BJ (cell line): ENCODE measurements around the gene IL17RC. TPM values are rescaled to one million over a fixed set of nuclear protein-coding genes. Genes with fewer than 3 reads are reported as not detected.
"Not testable (repeated sequence)": the region's sequence is repeated elsewhere in the genome, so short reads cannot be mapped to it uniquely, and the experiment has no call there.

Experiments used
- CTCF ChIA-PET: fragments of 350-600 bp; formaldehyde crosslinking; extraction: SDS; loops from one replicate; lab custom pipeline; 2021; ENCODE audit warnings: antibody characterized with exemption, inconsistent platforms; lab: Yijun Ruan, JAX
- POLR2A ChIA-PET: fragments of 300-600 bp; sonication (Branson Sonifier 250); formaldehyde crosslinking; extraction: SDS; loops from one replicate; lab custom pipeline; 2021; ENCODE audit warnings: antibody characterized with exemption; lab: Charles Lee
- DNase-seq: peaks from one replicate; pipeline ENCODE4 v3.0.0-alpha.2; 2011; ENCODE audit warnings: low read depth
- H3K27me3 ChIP-seq: 2 replicates; pipeline ENCODE4 v1.6.0; 2011; ENCODE audit warnings: low read length; ENCODE audit not compliant: control insufficient read depth, insufficient read depth
- H3K36me3 ChIP-seq: 2 replicates; pipeline ENCODE4 v1.5.1; 2011; ENCODE audit warnings: low read length; ENCODE audit not compliant: control insufficient read depth, insufficient read depth
- H3K4me3 ChIP-seq: 2 replicates; pipeline ENCODE4 v1.5.1; 2011; ENCODE audit warnings: low read depth, mild to moderate bottlenecking, control low read depth, low read length
- CTCF ChIP-seq: IDR thresholded peaks from 2 replicates; pipeline ENCODE4 v1.5.1; 2011; ENCODE audit warnings: low read depth, mild to moderate bottlenecking, control low read depth, inconsistent platforms, low read length, moderate library complexity; ENCODE audit not compliant: insufficient read depth
- polyA plus RNA-seq: library from polyadenylated mRNA; depleted of rRNA; stranded (reverse); fragments of >200 nt; gene quantifications from 2 replicates; pipeline ENCODE4 v1.2.3, GENCODE V29; 2011

The IL17RC gene
- polyA plus RNA-seq, 1 experiment: 28.1 TPM

GRCh38 chr3:9888540-9888939, 28.4 kb upstream of the IL17RC start:
- CTCF ChIA-PET: no interaction called here

GRCh38 chr3:9889405-9889804, 27.5 kb upstream of the IL17RC start:
- POLR2A ChIA-PET: no interaction called here
- Histone ChIP-seq H3K4me3 (no peak overlapping the region), H3K27me3 (no peaks in the 10 kb centered on the region), H3K36me3 (peaks cover 6% of the 10 kb centered on the region)
- TF ChIP-seq CTCF: no peak
- CTCF ChIA-PET: no interaction called here
- no peak for DNase-seq

More at GRCh38 chr3:9888540-9888939, 28.4 kb upstream of the IL17RC start:
- Histone ChIP-seq H3K4me3 (no peak overlapping the region), H3K27me3 (no peaks in the 10 kb centered on the region), H3K36me3 (peaks cover 6% of the 10 kb centered on the region)
- DNase-seq: no peak
- POLR2A ChIA-PET: no interaction called here
- TF ChIP-seq CTCF: no peak

GRCh38 chr3:9890249-9891071, 26.4 kb upstream of the IL17RC start, which contains the start of gene JAGN1:
Gene JAGN1, plus strand, starts transcription at chr3:9890610. Its CDS starts 113 bp downstream, at chr3:9890723.
- Histone ChIP-seq H3K27me3 (no peaks in the 10 kb centered on the region), H3K4me3 (peak within 1 kb of the TSS; percentile 98), H3K36me3 (peaks cover 6% of the 10 kb centered on the region)
- ChIA-PET POLR2A (interaction anchor here (0.6 kb wide), 1 partner anchor 261 kb away, joined by 5 read pairs; no protein-coding TSS in a partner anchor), CTCF (interaction anchor here (0.7 to 0.9 kb wide), 2 partner anchors 53 to 85 kb away, joined by 3 to 4 read pairs; no protein-coding TSS in a partner anchor)
- 0 out of 2 replicates have a peak, but pooled peaks have one; percentile 9 for TF ChIP-seq CTCF
- no peak for DNase-seq

GRCh38 chr3:9891072-9891622, 25.8 kb upstream of the IL17RC start:
- no peaks in the 10 kb centered on the region for H3K27me3 ChIP-seq
- CTCF ChIA-PET: interaction anchor here (0.6 to 1.0 kb wide), 4 partner anchors 11 to 85 kb away, joined by 3 to 4 read pairs (median 3); partner anchors contain the start of gene IL17RE
- no peak for DNase-seq
- H3K4me3 ChIP-seq: peak overlapping the region; percentile 98
- peaks cover 6% of the 10 kb centered on the region for H3K36me3 ChIP-seq
- TF ChIP-seq CTCF: no peak
- POLR2A ChIA-PET: interaction anchor here (0.6 kb wide), 1 partner anchor 260 kb away, joined by 5 read pairs; no protein-coding TSS in a partner anchor

GRCh38 chr3:9893739-9894138, 23.2 kb upstream of the IL17RC start:
- no peak for TF ChIP-seq CTCF
- Histone ChIP-seq H3K4me3 (no peak overlapping the region), H3K27me3 (no peaks in the 10 kb centered on the region), H3K36me3 (peaks cover 6% of the 10 kb centered on the region)
- ChIA-PET POLR2A (interaction anchor here (1.0 kb wide), 1 partner anchor 9 kb away, joined by 18 read pairs; the partner anchor contains the start of gene IL17RE), CTCF (interaction anchor here (1.0 to 2.3 kb wide), 4 partner anchors 9 to 44 kb away, joined by 3 to 12 read pairs (median 4); partner anchors contain the start of gene IL17RE)
- no peak for DNase-seq

GRCh38 chr3:9895715-9896114, 21.2 kb upstream of the IL17RC start:
- H3K36me3 ChIP-seq, DNase-seq, H3K4me3 ChIP-seq, POLR2A ChIA-PET, H3K27me3 ChIP-seq: not testable (repeated sequence)
- CTCF ChIA-PET: interaction anchor here (0.6 kb wide), 1 partner anchor 85 kb away, joined by 3 read pairs; no protein-coding TSS in a partner anchor

GRCh38 chr3:9896755-9897407, 20.0 kb upstream of the IL17RC start:
- DNase-seq, H3K27me3 ChIP-seq, H3K4me3 ChIP-seq, CTCF ChIA-PET, POLR2A ChIA-PET, H3K36me3 ChIP-seq: not testable (repeated sequence)
